Lower leg skin (tissue), 3 donors: ENCODE measurements around the gene ABTB2.

ENCODE experiments used
- CTCF ChIP-seq, 3 donors: fragments of 450-650 bp; IDR thresholded peaks; one replicate each; pipeline ENCODE4 v1.5.1; 2016; ENCODE audit warnings: antibody characterized with exemption in 3 of 3, mild to moderate bottlenecking in 3 of 3, moderate library complexity in 2 of 3
- POLR2A ChIP-seq, 2 donors: fragments of 450-650 bp; IDR thresholded peaks; one replicate each; pipeline ENCODE4 v1.6.1; 2016 to 2017; ENCODE audit warnings: antibody characterized with exemption in 2 of 2, mild to moderate bottlenecking in 1 of 2, moderate library complexity in 1 of 2

GRCh38 chr11:34207487-34208180 lies 150.2 kb downstream of the ABTB2 start:
- TF ChIP-seq POLR2A (IDR thresholded peaks at IDR 0.05) = no peak
- TF ChIP-seq CTCF (IDR thresholded peaks at IDR 0.05) = no peak
